ENCODE results near the gene CDKAL1. TPM values are rescaled to one million over a fixed set of nuclear protein-coding genes. Genes with fewer than 3 reads are reported as not detected.

The CDKAL1 gene
- total RNA-seq, 4 donors from 2014 or later, result 10.1 to 22.0 (median 12.5) TPM

DNA sequence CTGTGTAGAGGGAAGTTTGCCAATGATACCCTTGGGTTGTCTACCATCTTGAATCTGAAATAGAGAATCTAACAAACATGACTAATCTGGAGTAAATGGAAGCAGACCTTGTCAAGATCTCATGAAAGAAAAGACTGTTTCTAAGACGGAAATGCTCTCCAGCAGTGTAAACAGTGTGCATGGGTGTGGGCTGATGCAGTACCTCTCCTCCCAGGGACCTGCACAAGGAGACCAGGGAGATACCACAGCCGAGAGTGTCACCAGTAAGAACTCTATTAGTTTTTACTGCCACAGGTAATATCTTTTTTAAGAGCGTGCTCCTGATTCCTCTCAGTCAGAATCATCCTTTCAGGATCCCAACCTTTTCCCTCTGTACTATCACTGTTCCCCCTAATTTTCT lies 546.0 kb downstream of the CDKAL1 start:
- H3K27me3 ChIP-seq, result no peaks in the 10 kb centered on the region
- H3K9me3 ChIP-seq, result no peaks in the 10 kb centered on the region
- H3K36me3 ChIP-seq, result no peaks in the 10 kb centered on the region
- DNase-seq (ENCODE audit: low spot score in 2 of 2), result no peak
- H3K4me1 ChIP-seq, result no peaks in the 10 kb centered on the region
- 90% methylated on average over 3 of the region's 3 CpGs for WGBS
- TF ChIP-seq POLR2AphosphoS5 (IDR thresholded peaks at IDR 0.05), result no peak
- no peak for TF ChIP-seq POLR2A (IDR thresholded peaks at IDR 0.05)
- TF ChIP-seq EP300 (IDR thresholded peaks at IDR 0.05), result no peak
- TF ChIP-seq, protein P1, sequence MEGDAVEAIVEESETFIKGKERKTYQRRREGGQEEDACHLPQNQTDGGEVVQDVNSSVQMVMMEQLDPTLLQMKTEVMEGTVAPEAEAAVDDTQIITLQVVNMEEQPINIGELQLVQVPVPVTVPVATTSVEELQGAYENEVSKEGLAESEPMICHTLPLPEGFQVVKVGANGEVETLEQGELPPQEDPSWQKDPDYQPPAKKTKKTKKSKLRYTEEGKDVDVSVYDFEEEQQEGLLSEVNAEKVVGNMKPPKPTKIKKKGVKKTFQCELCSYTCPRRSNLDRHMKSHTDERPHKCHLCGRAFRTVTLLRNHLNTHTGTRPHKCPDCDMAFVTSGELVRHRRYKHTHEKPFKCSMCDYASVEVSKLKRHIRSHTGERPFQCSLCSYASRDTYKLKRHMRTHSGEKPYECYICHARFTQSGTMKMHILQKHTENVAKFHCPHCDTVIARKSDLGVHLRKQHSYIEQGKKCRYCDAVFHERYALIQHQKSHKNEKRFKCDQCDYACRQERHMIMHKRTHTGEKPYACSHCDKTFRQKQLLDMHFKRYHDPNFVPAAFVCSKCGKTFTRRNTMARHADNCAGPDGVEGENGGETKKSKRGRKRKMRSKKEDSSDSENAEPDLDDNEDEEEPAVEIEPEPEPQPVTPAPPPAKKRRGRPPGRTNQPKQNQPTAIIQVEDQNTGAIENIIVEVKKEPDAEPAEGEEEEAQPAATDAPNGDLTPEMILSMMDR (IDR thresholded peaks at IDR 0.05), result no peak
- H3K4me3 ChIP-seq, result no peak overlapping the region
- no peak overlapping the region for H3K27ac ChIP-seq

DNA sequence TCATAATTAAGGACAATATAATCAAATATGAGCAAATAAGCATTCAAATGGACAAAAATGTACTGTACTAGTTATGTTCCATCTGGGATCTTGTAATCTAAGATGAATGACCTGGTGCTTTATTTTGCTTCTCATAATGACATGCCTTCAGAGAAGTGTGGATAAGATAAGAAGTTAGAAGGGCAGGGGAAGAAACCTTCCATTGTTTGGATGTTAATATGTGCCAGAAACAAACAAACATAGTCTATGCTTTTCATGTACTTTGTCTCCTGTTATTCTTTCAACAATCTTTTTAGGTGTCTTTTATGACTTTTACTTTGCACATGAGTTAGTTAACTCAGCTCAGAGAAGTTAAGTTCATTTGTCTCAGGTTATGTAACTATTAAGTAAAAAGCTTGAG lies 547.8 kb downstream of the CDKAL1 start:
- no peaks in the 10 kb centered on the region for H3K36me3 ChIP-seq
- H3K9me3 ChIP-seq, result no peaks in the 10 kb centered on the region
- H3K27me3 ChIP-seq, result no peaks in the 10 kb centered on the region
- no peak for DNase-seq (ENCODE audit: low spot score in 2 of 2)
- no peaks in the 10 kb centered on the region for H3K4me1 ChIP-seq
- no peak overlapping the region for H3K27ac ChIP-seq
- TF ChIP-seq, protein P1 (IDR thresholded peaks at IDR 0.05), result no peak
- TF ChIP-seq POLR2A (IDR thresholded peaks at IDR 0.05), result no peak
- TF ChIP-seq EP300 (IDR thresholded peaks at IDR 0.05), result no peak
- TF ChIP-seq POLR2AphosphoS5 (IDR thresholded peaks at IDR 0.05), result no peak
- no peak overlapping the region for H3K4me3 ChIP-seq

DNA sequence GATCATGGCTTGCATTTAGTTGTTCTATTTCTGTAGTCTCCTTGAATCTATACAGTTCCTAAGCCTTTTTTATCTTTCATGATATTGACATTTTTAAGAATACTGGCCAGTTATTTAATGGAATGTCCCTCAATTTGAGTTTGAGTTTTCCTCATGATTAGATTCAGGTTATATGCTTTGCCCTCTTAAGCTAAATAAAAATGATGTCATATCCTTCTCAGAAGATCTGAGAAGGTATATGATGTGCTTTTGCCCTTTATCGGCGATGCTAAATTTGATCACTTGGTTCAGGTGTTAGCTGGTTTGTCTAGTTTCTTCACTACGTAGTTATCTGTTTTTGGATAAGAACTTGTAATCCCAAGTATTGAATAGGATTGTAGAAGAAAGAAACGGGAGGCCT lies 549.5 kb downstream of the CDKAL1 start:
- no peak overlapping the region for H3K4me3 ChIP-seq
- no peaks in the 10 kb centered on the region for H3K27me3 ChIP-seq
- WGBS, result 95% methylated on average over 4 of the region's 4 CpGs

DNA sequence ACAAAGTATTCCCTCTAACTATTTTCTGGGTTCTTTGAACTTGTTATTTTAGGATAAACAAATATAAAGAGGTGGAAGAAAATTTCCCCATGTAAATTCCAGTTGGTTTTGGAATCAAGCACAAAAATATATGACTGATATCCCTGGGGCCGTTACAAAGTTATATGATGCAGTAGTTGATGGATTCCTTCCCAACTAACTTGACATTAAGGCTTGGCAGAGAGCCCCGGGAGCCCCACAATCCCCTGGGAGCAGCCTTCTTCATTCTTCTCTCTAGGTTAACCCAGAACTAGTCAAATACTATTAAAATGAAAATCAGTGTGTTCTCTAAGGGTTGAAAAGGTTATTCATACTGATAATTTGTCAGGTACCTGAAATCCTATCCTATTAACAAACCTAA lies 550.4 kb downstream of the CDKAL1 start:
- Histone ChIP-seq H3K27ac (no peak overlapping the region), H3K4me1 (no peaks in the 10 kb centered on the region), H3K4me3 (no peak overlapping the region), H3K36me3 (no peaks in the 10 kb centered on the region), H3K27me3 (no peaks in the 10 kb centered on the region), H3K9me3 (no peaks in the 10 kb centered on the region)
- no peak for TF ChIP-seq POLR2A (IDR thresholded peaks at IDR 0.05)
- no peak for TF ChIP-seq EP300 (IDR thresholded peaks at IDR 0.05)
- TF ChIP-seq, protein P1 (IDR thresholded peaks at IDR 0.05), result no peak
- no peak for TF ChIP-seq POLR2AphosphoS5 (IDR thresholded peaks at IDR 0.05)
- DNase-seq (ENCODE audit: low spot score in 2 of 2), result no peak
- WGBS, result 32% methylated on average over 2 of the region's 2 CpGs

More for the DNA sequence above, 549.5 kb downstream of the CDKAL1 start:
- H3K27ac ChIP-seq, result no peak overlapping the region
- DNase-seq (ENCODE audit: low spot score in 2 of 2), result no peak
- no peaks in the 10 kb centered on the region for H3K9me3 ChIP-seq
- no peaks in the 10 kb centered on the region for H3K36me3 ChIP-seq
- TF ChIP-seq, protein P1 (IDR thresholded peaks at IDR 0.05), result no peak
- no peak for TF ChIP-seq EP300 (IDR thresholded peaks at IDR 0.05)
- no peak for TF ChIP-seq POLR2AphosphoS5 (IDR thresholded peaks at IDR 0.05)
- TF ChIP-seq POLR2A (IDR thresholded peaks at IDR 0.05), result no peak
- no peaks in the 10 kb centered on the region for H3K4me1 ChIP-seq

DNA sequence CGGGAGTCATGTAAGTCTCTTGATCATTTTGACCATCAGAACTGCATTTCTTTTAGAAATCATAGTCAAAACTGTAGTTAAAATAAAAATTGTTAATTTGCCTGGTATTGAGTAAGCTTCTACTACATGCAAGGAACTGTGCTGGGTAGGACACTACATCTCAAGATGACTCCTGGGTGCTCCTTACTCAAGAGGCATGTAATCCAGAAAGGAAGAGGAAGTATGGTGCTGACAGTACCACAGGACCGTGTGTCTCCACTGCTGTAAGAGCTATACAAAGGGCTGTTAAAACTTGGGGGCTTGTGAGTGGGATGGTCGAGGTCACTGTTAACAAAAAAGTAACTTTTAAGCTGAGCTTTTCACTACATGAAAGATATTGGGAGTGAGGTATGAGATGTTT lies 551.0 kb downstream of the CDKAL1 start:
- Histone ChIP-seq H3K27me3 (no peaks in the 10 kb centered on the region), H3K4me3 (no peak overlapping the region), H3K27ac (no peak overlapping the region), H3K36me3 (no peaks in the 10 kb centered on the region), H3K9me3 (no peaks in the 10 kb centered on the region), H3K4me1 (no peaks in the 10 kb centered on the region)
- WGBS, result 91% methylated on average over 3 of the region's 3 CpGs
- no peak for TF ChIP-seq POLR2AphosphoS5 (IDR thresholded peaks at IDR 0.05)
- TF ChIP-seq POLR2A (IDR thresholded peaks at IDR 0.05), result no peak
- no peak for TF ChIP-seq EP300 (IDR thresholded peaks at IDR 0.05)
- TF ChIP-seq, protein P1 (IDR thresholded peaks at IDR 0.05), result no peak
- DNase-seq (ENCODE audit: low spot score in 2 of 2), result no peak
